ENCODE data around the gene EFEMP1. TPM values are rescaled to one million over a fixed set of nuclear protein-coding genes. Genes with fewer than 3 reads are reported as not detected.

Gene EFEMP1
- total and polyA plus RNA-seq, 9 of the 15 experiments (the other 6 are each of a cell fraction or from before 2014, with no cell fraction given) = 0.05 to 6.2 (median 0.22) TPM

- TF ChIP-seq C11orf30 (IDR thresholded peaks at IDR 0.05; ENCODE audit: low read depth) (peak; percentile 34; the same call in 1 of the 2 replicates), MAFK (IDR thresholded peaks at IDR 0.05; ENCODE audit: low read length) (peak; percentile 49)
Observed at GRCh38 chr2:55910077-55910476, 13.5 kb downstream of the EFEMP1 start (continued).

- Histone ChIP-seq H2AFZ (ENCODE audit: low read depth, low read length) (no peak overlapping the region), H3K27ac (ENCODE audit: extremely low read depth, low read depth, low read length) (no peak overlapping the region), H3K9me3 (replicated peaks; ENCODE audit: control insufficient read depth, insufficient read depth, low read depth, low read length) (no peaks in the 10 kb centered on the region), H3K4me1 (replicated peaks in 1 of 2; ENCODE audit: control insufficient read depth in 2 of 2, insufficient read depth in 2 of 2, low read length in 2 of 2) (no peaks in the 10 kb centered on the region), H3K9ac (ENCODE audit: insufficient read depth in 1 of 2, low read depth in 2 of 2, low read length in 2 of 2) (no peak overlapping the region), H4K20me1 (replicated peaks; ENCODE audit: control insufficient read depth, insufficient read depth, low read length) (no peaks in the 10 kb centered on the region), H3K4me3 (no peak overlapping the region), H3K36me3 (ENCODE audit: control insufficient read depth, insufficient read depth, low read length) (no peaks in the 10 kb centered on the region), H3K9me1 (ENCODE audit: control insufficient read depth, insufficient read depth, low read length) (no peaks in the 10 kb centered on the region), H3K4me2 (ENCODE audit: insufficient read depth, low read length) (no peak overlapping the region), H3K79me2 (ENCODE audit: control insufficient read depth, insufficient read depth, low read length) (no peaks in the 10 kb centered on the region), H3K27me3 (ENCODE audit: control insufficient read depth in 2 of 2, insufficient read depth in 2 of 2, low read length in 2 of 2) (no peaks in the 10 kb centered on the region; a peak in 1 of 5 replicates)
- intact Hi-C loops (cut with micrococcal nuclease) (no loop called here), in situ Hi-C loops (cut with MboI) (no loop called here)
- WGBS (ENCODE audit: insufficient coverage, low coverage, missing lambda C conversion rate) = 0% methylated on average over 3 of the region's 3 CpGs
- ChIA-PET POLR2A (no interaction called here), CTCF (ENCODE audit: low intra/inter-chr PET ratio) (no interaction called here)
- no TSS peak for BruUV-seq (replicated peaks)
- ATAC-seq (no peak), FAIRE-seq (no peak), DNase-seq (ENCODE audit: extremely low read depth in 1 of 4, low spot score in 3 of 4) (no peak)
- TF ChIP-seq MTA2 (IDR thresholded peaks at IDR 0.05; ENCODE audit: low read depth) (no peak), HDAC8 (tag; IDR thresholded peaks at IDR 0.05) (no peak), ADNP (tag; IDR thresholded peaks at IDR 0.05) (no peak), JUN (IDR thresholded peaks at IDR 0.05; ENCODE audit: borderline replicate concordance, low read depth, low read length) (no peak), JUN (CRISPR knock-in tag; IDR thresholded peaks at IDR 0.05; ENCODE audit: borderline replicate concordance) (no peak), TSC22D4 (tag; IDR thresholded peaks at IDR 0.05) (no peak), ZNF347 (CRISPR knock-in tag; IDR thresholded peaks at IDR 0.05; ENCODE audit: low read depth) (no peak), SMC3 (conservative IDR thresholded peaks at IDR 0.05; ENCODE audit: insufficient read depth, low read depth, low read length) (no peak), HDGF (IDR thresholded peaks at IDR 0.05) (no peak), ZNF518B (CRISPR knock-in tag; IDR thresholded peaks at IDR 0.05) (no peak), HES1 (IDR thresholded peaks at IDR 0.05; ENCODE audit: low read depth) (no peak), YBX1 (IDR thresholded peaks at IDR 0.05) (no peak), MXI1 (IDR thresholded peaks at IDR 0.05; ENCODE audit: low read depth, low read length) (no peak), E2F3 (CRISPR knock-in tag; IDR thresholded peaks at IDR 0.05) (no peak), ZNF23 (CRISPR knock-in tag; IDR thresholded peaks at IDR 0.05) (no peak), ZNF384 (IDR thresholded peaks at IDR 0.05; ENCODE audit: low read depth, low read length) (no peak), TCFL5 (CRISPR knock-in tag; conservative IDR thresholded peaks at IDR 0.05) (no peak)
Observed at GRCh38 chr2:55907686-55908085, 15.9 kb downstream of the EFEMP1 start.

Data from K562 (cell line).